ENCODE results near the gene TOM1. TPM values are rescaled to one million over a fixed set of nuclear protein-coding genes. Genes with fewer than 3 reads are reported as not detected.

The TOM1 gene
- total and polyA plus RNA-seq, 10 of the 15 experiments (the other 5 are each of a cell fraction or from before 2014, with no cell fraction given), result 2.2 to 64.6 (median 40.3) TPM

DNA sequence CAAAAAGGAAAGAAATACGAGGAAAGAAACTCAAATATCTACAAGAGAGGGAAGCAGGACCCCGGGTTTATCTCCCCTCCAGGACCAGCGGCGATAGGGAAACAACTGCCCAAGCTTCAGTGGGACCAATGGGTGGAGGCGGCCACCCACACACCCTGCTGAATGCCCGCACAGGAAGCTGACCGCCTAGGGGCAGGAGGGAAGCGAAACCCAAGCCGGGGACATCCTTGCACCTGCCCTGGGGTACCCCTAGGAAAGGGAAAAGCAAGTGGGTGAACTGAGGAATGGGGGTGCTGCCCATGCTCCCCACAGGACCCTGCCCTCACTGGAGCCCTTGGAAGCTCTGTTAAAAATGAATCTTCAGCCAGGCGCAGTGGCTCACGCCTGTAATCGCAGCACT lies 53.6 kb downstream of the TOM1 start (continued):
- TF ChIP-seq GATAD2B (conservative IDR thresholded peaks at IDR 0.05; ENCODE audit: low read depth) (peak; percentile 29; the same call in 1 of the 2 replicates), EED (IDR thresholded peaks at IDR 0.05; ENCODE audit: low read depth) (peak; percentile 91), BACH1 (IDR thresholded peaks at IDR 0.05; ENCODE audit: borderline replicate concordance) (peak; percentile 32; the same call in 1 of the 2 replicates)

DNA sequence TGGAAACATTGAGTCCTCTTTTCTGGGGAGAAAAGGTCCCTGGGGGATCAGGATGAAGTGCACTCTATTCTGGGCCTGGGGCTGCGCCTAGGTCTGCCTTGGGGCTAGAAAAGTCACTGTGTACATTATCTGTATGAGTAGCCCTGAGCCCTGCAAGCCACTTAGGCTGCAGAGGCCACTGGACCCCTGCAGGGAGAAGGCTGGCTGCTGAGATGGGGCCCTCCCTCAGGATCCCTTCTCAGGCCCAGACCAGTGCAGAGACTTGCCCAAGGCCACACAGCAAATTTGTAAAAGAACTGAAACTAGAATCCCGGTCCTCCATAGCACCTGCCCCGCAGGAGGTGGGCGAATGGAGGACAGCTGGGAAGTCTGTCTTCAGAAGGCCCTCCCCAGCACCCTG lies 54.4 kb downstream of the TOM1 start:
- H3K9ac ChIP-seq (ENCODE audit: control insufficient read depth, insufficient read depth, low read length), result no peak overlapping the region
- intact Hi-C loops (cut with micrococcal nuclease; ENCODE audit: unreplicated experiment), result loop anchor here (5.0 kb wide), 1 partner anchor 568 kb away; no protein-coding TSS in a partner anchor
- H3K9me3 ChIP-seq (replicated peaks; ENCODE audit: control insufficient read depth, insufficient read depth, low read length), result no peaks in the 10 kb centered on the region; the same call in 2 of the 3 replicates
- FAIRE-seq (no peak), DNase-seq (ENCODE audit: low read depth, low spot score) (no peak), ATAC-seq (no peak)
- no peak overlapping the region for H3K4me3 ChIP-seq
- ChIA-PET CTCF (interaction anchor here (1.5 to 5.2 kb wide), 7 partner anchors 13 to 228 kb away, joined by 3 to 91 read pairs (median 9); partner anchors contain the start of gene HMOX1), SMC1A (ENCODE audit: uncharacterized antibody, unreplicated experiment) (interaction anchor here (0.6 to 4.2 kb wide), 4 partner anchors 17 to 229 kb away, joined by 5 to 67 read pairs (median 11); no protein-coding TSS in a partner anchor), RAD21 (ENCODE audit: unreplicated experiment) (interaction anchor here (0.7 to 4.4 kb wide), 8 partner anchors 9 to 96 kb away, joined by 3 to 112 read pairs (median 4); no protein-coding TSS in a partner anchor), POLR2A (interaction anchor here (0.5 to 3.0 kb wide), 7 partner anchors 8 to 228 kb away, joined by 3 to 18 read pairs (median 4); no protein-coding TSS in a partner anchor)
- 50% methylated on average over 4 of the region's 4 CpGs for WGBS (ENCODE audit: insufficient coverage, insufficient replicate concordance, low lambda C conversion rate, missing lambda C conversion rate)
- H3K36me3 ChIP-seq (ENCODE audit: control insufficient read depth in 2 of 2, insufficient read depth in 2 of 2, low read length in 1 of 2), result no peaks in the 10 kb centered on the region
- H2AFZ ChIP-seq (ENCODE audit: control insufficient read depth, low read depth, low read length), result no peak overlapping the region
- no peak overlapping the region for H3K4me2 ChIP-seq (ENCODE audit: control insufficient read depth, insufficient read depth)
- no TSS peak for BruUV-seq (replicated peaks)
- H3K27ac ChIP-seq (ENCODE audit: control insufficient read depth, insufficient read depth), result no peak overlapping the region
- H4K20me1 ChIP-seq (ENCODE audit: control insufficient read depth, insufficient read depth), result no peaks in the 10 kb centered on the region
- no peaks in the 10 kb centered on the region for H3K79me2 ChIP-seq (ENCODE audit: control insufficient read depth, insufficient read depth, low read length)
- no peaks in the 10 kb centered on the region for H3K27me3 ChIP-seq (replicated peaks in 1 of 2; ENCODE audit: control insufficient read depth in 2 of 2, insufficient read depth in 2 of 2, low read length in 1 of 2)
- H3K4me1 ChIP-seq (ENCODE audit: control insufficient read depth, insufficient read depth, low read length), result peaks cover 43% of the 10 kb centered on the region
- in situ Hi-C loops (cut with MboI), result loop anchor here (5.0 to 10.0 kb wide), 4 partner anchors 228 to 771 kb away; no protein-coding TSS in a partner anchor
- no peak for TF ChIP-seq TARDBP (IDR thresholded peaks at IDR 0.05; ENCODE audit: borderline replicate concordance)
- TF ChIP-seq RUNX3 (IDR thresholded peaks at IDR 0.05; ENCODE audit: low read length), result no peak
- TF ChIP-seq, protein P1, sequence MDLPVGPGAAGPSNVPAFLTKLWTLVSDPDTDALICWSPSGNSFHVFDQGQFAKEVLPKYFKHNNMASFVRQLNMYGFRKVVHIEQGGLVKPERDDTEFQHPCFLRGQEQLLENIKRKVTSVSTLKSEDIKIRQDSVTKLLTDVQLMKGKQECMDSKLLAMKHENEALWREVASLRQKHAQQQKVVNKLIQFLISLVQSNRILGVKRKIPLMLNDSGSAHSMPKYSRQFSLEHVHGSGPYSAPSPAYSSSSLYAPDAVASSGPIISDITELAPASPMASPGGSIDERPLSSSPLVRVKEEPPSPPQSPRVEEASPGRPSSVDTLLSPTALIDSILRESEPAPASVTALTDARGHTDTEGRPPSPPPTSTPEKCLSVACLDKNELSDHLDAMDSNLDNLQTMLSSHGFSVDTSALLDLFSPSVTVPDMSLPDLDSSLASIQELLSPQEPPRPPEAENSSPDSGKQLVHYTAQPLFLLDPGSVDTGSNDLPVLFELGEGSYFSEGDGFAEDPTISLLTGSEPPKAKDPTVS (IDR thresholded peaks at IDR 0.05; ENCODE audit: low read depth, low read length), result no peak
- no peak for TF ChIP-seq RAD51 (IDR thresholded peaks at IDR 0.05)
- TF ChIP-seq TCF3 (IDR thresholded peaks at IDR 0.05; ENCODE audit: borderline replicate concordance, insufficient read depth, low read depth, low read length), result no peak
- no peak for TF ChIP-seq EZH2 (IDR thresholded peaks at IDR 0.05; ENCODE audit: borderline replicate concordance, control insufficient read depth, low read depth, low read length)
- TF ChIP-seq, protein P2, sequence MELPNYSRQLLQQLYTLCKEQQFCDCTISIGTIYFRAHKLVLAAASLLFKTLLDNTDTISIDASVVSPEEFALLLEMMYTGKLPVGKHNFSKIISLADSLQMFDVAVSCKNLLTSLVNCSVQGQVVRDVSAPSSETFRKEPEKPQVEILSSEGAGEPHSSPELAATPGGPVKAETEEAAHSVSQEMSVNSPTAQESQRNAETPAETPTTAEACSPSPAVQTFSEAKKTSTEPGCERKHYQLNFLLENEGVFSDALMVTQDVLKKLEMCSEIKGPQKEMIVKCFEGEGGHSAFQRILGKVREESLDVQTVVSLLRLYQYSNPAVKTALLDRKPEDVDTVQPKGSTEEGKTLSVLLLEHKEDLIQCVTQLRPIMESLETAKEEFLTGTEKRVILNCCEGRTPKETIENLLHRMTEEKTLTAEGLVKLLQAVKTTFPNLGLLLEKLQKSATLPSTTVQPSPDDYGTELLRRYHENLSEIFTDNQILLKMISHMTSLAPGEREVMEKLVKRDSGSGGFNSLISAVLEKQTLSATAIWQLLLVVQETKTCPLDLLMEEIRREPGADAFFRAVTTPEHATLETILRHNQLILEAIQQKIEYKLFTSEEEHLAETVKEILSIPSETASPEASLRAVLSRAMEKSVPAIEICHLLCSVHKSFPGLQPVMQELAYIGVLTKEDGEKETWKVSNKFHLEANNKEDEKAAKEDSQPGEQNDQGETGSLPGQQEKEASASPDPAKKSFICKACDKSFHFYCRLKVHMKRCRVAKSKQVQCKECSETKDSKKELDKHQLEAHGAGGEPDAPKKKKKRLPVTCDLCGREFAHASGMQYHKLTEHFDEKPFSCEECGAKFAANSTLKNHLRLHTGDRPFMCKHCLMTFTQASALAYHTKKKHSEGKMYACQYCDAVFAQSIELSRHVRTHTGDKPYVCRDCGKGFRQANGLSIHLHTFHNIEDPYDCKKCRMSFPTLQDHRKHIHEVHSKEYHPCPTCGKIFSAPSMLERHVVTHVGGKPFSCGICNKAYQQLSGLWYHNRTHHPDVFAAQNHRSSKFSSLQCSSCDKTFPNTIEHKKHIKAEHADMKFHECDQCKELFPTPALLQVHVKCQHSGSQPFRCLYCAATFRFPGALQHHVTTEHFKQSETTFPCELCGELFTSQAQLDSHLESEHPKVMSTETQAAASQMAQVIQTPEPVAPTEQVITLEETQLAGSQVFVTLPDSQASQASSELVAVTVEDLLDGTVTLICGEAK (IDR thresholded peaks at IDR 0.05; ENCODE audit: borderline replicate concordance), result no peak
- TF ChIP-seq WRNIP1 (IDR thresholded peaks at IDR 0.05; ENCODE audit: borderline replicate concordance, low read depth, low read length), result no peak
- TF ChIP-seq NBN (IDR thresholded peaks at IDR 0.05), result no peak
- no peak for TF ChIP-seq PAX8 (IDR thresholded peaks at IDR 0.05)
- TF ChIP-seq MEF2A (IDR thresholded peaks at IDR 0.05; ENCODE audit: insufficient read depth, low read depth, low read length), result no peak
- TF ChIP-seq IRF4 (IDR thresholded peaks at IDR 0.05; ENCODE audit: low read depth, low read length), result no peak
- no peak for TF ChIP-seq USF2 (IDR thresholded peaks at IDR 0.05; ENCODE audit: borderline replicate concordance, low read depth, low read length)
- TF ChIP-seq YBX1 (IDR thresholded peaks at IDR 0.05), result no peak

Measured in GM12878 (cell line).